Ectodermal cell (in vitro differentiated cells): ENCODE measurements around the gene PPHLN1. TPM values are rescaled to one million over a fixed set of nuclear protein-coding genes. Genes with fewer than 3 reads are reported as not detected.

Experiments used
- H3K27ac ChIP-seq: 2 replicates; pipeline ENCODE4 v1.7.0; 2013; ENCODE audit warnings: mild to moderate bottlenecking, low read depth, low read length; ENCODE audit not compliant: insufficient read depth, poor library complexity, severe bottlenecking
- H3K27me3 ChIP-seq: 2 replicates; pipeline ENCODE4 v1.7.0; 2013; ENCODE audit warnings: mild to moderate bottlenecking, low read length; ENCODE audit not compliant: insufficient read depth, control insufficient read depth, poor library complexity, severe bottlenecking
- H3K36me3 ChIP-seq: one replicate; pipeline ENCODE4 v1.7.0; 2013; ENCODE audit warnings: low read length; ENCODE audit not compliant: control insufficient read depth, insufficient read depth
- H3K4me1 ChIP-seq: one replicate; pipeline ENCODE4 v1.7.0; 2013; ENCODE audit warnings: low read length; ENCODE audit not compliant: control insufficient read depth, insufficient read depth
- H3K4me3 ChIP-seq: 2 replicates; pipeline ENCODE4 v1.7.0; 2013; ENCODE audit warnings: low read depth, low read length, control low read depth; ENCODE audit not compliant: insufficient read depth
- H3K9me3 ChIP-seq: 2 replicates; pipeline ENCODE4 v1.7.0; 2013; ENCODE audit warnings: mild to moderate bottlenecking, low read length, moderate library complexity; ENCODE audit not compliant: control insufficient read depth
- WGBS, 2 experiments: methylation state at CpG; one replicate each; pipeline ENCODE4 v1.1.7; 2013; ENCODE audit warnings: missing lambda C conversion rate in 2 of 2; 5-methylcytosine and 5-hydroxymethylcytosine counted together
- polyA plus RNA-seq, 4 experiments: library from polyadenylated mRNA; stranded (reverse); fragments of 50-300 nt; gene quantifications; one replicate each; pipeline ENCODE4 v1.2.3, GENCODE V29; 2013

The PPHLN1 gene, protein sequence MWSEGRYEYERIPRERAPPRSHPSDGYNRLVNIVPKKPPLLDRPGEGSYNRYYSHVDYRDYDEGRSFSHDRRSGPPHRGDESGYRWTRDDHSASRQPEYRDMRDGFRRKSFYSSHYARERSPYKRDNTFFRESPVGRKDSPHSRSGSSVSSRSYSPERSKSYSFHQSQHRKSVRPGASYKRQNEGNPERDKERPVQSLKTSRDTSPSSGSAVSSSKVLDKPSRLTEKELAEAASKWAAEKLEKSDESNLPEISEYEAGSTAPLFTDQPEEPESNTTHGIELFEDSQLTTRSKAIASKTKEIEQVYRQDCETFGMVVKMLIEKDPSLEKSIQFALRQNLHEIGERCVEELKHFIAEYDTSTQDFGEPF
- polyA plus RNA-seq (2013, experiment 1 of 4), result 79.9 TPM
- polyA plus RNA-seq (2013, experiment 2 of 4), result 82.2 TPM
- 76.4 TPM for polyA plus RNA-seq (2013, experiment 3 of 4)
- polyA plus RNA-seq (2013, experiment 4 of 4), result 78.7 TPM

DNA sequence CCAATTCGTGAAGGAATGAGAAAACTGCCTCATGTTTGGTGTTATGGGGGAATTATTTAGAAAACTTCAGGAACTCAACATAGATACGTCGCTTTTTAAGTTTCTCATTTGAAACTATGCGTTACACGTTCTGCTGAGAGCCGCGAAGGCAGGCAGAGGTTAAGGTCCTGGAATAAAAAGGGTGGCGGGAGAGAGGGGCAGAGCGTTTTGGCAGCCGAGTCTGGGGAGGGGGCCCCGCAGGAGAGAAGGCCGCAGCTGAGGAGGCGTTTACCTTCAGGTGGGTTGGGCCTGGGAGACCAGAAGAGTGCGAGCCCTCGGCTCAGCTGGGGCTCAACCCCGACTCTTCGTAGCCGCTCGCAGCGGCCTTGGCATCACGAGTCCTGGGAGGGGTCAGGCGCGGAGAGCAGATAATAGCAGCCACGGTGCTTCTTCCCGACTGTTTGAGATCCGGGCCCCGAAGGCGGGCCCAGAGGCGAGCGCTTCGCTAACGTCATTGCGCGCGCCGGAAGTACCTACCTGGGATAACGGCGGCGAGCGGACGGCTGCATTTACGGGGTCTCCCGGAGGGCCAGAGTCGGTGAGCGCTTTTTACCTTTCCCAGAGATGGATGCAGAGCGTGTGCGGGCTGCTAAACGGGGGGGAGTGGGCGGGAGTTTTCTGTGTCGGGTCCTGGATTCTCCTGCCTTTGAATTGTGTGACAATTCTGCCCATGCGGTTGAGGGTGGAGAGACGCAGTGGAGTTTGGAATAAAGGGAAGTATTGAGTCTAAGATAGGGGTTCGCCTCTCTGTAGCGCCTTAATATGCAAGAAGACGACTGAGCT lies at the start of gene PPHLN1, which contains the start of gene ZCRB1:
PPHLN1 (plus strand) TSS at position 515 of the 822 bp plus-strand sequence. CDS start 9,736 bp downstream, outside the sequence.
ZCRB1 (minus strand) TSS at position 442 of the 822 bp plus-strand sequence. CDS start 1,992 bp downstream, outside the sequence.
- Histone ChIP-seq H3K4me3 (peak within 1 kb of the TSS; percentile 91), H3K9me3 (no peaks in the 10 kb centered on the region), H3K27ac (peak within 1 kb of the TSS; percentile 45), H3K4me1 (peaks cover 11% of the 10 kb centered on the region), H3K27me3 (no peaks in the 10 kb centered on the region), H3K36me3 (peaks cover 6% of the 10 kb centered on the region)
- 0 to 1% methylated on average over 55 of the region's 55 CpGs for WGBS, 2 experiments

DNA sequence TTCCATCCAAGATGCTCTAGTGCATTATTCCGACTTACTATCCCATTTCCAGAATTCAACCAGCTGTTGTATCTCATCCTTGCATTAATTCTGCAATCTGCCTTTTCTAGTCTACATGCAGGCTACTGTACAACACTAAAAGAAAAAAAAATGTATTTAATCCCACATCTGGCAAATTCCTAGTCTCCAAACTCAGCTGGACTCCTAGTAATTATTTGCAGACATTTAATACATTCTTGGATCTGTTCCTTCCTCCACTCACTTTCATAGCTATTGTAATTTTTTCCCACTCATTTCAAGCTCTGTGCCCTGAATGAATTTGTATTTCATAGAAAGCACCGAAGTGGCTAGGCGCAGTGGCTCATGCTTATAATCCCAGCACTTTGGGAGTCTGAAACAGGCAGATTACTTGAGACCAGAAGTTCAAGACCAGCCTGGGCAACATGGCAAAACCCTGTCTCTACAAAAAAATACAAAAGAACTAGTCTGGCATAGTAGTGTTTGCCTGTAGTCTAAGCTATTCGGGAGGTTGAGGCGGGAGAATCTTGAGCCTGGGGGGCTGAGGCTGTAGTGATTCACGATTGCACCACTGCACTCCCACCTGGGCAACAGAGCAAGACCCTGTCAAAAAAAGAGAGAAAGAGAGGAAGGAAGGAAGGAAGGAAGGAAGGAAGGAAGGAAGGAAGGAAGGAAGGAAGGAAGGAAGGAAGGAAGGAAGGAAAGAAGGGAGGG lies 48.4 kb upstream of the PPHLN1 start:
- 92 to 94% methylated on average over 5 to 6 of the region's 6 CpGs for WGBS, 2 experiments

DNA sequence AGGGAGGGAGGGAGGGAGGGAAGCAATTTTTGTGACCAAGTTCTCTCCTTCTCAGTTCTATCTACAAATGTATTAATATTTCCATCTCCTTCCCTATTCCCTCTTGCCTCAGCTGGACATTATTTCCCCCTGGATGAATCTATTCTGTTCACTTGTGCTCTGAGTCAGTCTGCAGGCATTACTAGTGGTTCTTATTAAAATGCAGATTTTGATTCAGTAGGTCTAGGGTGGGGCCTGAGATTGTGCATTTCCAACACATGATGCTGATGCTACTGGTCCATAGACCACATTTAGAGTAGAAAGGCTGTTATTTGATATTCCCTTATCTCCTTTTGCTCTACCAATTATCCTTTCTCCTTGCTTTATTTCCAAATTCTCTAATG lies 47.8 kb upstream of the PPHLN1 start:
- Histone ChIP-seq H3K9me3 (no peaks in the 10 kb centered on the region), H3K27me3 (no peaks in the 10 kb centered on the region), H3K4me1 (no peaks in the 10 kb centered on the region), H3K36me3 (no peaks in the 10 kb centered on the region), H3K4me3 (no peak overlapping the region), H3K27ac (no peak overlapping the region)

More for the DNA sequence above, 48.4 kb upstream of the PPHLN1 start:
- H3K36me3 ChIP-seq, result no peaks in the 10 kb centered on the region
- H3K4me3 ChIP-seq, result no peak overlapping the region
- no peaks in the 10 kb centered on the region for H3K9me3 ChIP-seq
- no peak overlapping the region for H3K27ac ChIP-seq
- H3K27me3 ChIP-seq, result no peaks in the 10 kb centered on the region
- no peaks in the 10 kb centered on the region for H3K4me1 ChIP-seq

DNA sequence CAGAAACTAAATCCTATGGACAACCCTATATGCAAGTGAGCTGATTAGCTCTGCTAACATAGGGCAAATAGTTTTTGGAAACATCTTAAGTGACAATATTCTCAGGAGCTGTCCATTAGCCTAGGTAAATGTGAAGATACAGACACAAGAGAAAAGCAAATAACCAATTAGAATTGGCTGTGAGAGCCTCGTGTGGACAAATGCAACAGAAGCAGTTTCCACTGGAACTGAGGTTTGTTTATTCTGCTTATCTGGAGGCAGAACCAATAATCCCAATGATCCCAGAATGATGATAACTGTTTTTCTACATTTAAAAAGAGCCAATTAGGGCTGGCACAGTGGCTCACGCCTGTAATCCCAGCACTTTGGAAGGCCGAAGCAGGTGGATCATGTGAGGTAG lies 44.7 kb upstream of the PPHLN1 start:
- Histone ChIP-seq H3K27me3 (no peaks in the 10 kb centered on the region), H3K27ac (no peak overlapping the region), H3K9me3 (no peaks in the 10 kb centered on the region), H3K4me3 (no peak overlapping the region), H3K4me1 (no peaks in the 10 kb centered on the region), H3K36me3 (no peaks in the 10 kb centered on the region)
- 77 to 86% methylated on average over 3 of the region's 3 CpGs for WGBS, 2 experiments

DNA sequence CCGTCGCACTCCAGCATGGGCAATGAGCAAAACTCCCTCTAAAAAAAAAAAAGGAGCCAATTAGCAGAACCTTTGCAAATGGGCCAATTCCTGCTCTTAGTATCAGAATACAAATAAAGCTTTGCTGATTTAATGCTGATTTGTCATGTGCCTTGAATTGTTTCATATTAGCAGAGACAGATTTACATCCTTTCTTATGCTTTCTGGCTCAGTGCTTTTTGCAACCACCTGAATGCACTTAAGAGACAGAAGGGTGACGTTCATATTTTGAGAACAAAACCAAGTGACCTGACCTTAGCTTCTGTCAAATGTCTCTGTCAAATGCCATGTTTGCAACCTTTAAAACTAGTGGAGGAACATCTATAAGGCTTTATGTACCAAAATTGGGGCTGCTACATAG lies 44.1 kb upstream of the PPHLN1 start:
- H3K4me3 ChIP-seq, result no peak overlapping the region

DNA sequence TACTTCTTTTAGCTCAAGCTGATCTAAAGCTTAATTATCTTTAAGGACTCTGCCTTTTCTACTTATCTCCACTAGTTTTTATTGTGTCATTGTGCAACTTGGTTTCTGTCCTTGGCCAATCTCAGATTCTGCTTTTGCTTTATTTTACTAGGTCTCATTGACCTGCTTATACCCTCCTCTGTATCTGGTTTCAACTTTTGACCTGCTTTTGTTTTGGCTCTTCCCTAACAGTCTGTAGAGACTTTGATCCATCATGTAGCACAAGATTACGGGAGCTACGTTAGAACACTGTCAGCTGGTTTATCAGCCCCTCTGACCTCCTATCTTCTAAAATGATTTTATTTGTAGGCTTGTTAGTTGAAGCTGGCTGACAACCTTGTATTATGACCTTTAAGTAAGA lies 43.7 kb upstream of the PPHLN1 start:
- Histone ChIP-seq H3K27ac (no peak overlapping the region), H3K9me3 (no peaks in the 10 kb centered on the region), H3K4me3 (no peak overlapping the region), H3K27me3 (no peaks in the 10 kb centered on the region), H3K36me3 (no peaks in the 10 kb centered on the region), H3K4me1 (no peaks in the 10 kb centered on the region)
- WGBS, 2 experiments, result 77 to 79% methylated on average over 2 of the region's 2 CpGs

More for the DNA sequence above, 44.1 kb upstream of the PPHLN1 start:
- H3K4me1 ChIP-seq, result no peaks in the 10 kb centered on the region
- H3K9me3 ChIP-seq, result no peaks in the 10 kb centered on the region
- no peaks in the 10 kb centered on the region for H3K36me3 ChIP-seq
- 93 to 95% methylated on average over 3 of the region's 3 CpGs for WGBS, 2 experiments
- no peaks in the 10 kb centered on the region for H3K27me3 ChIP-seq
- H3K27ac ChIP-seq, result no peak overlapping the region

DNA sequence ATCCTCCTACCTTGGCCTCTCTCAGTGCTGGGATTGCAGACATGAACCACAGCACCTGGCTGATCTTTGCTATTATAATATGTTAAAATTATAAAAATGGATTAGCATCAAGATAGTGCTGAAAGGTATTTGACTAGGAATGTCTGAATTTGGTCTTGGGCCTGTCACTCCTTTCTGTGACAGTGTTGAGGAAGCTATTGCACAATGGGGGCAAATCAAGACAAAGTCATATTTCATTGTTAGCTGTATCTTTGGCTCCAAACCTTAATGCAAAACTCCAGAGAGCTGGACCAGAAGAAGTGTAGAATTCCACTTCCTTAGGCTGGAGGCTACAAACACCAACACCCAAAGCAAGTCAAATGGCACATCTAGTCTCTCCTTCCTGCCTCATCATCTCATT lies 42.2 kb upstream of the PPHLN1 start:
- no peaks in the 10 kb centered on the region for H3K27me3 ChIP-seq
- no peaks in the 10 kb centered on the region for H3K9me3 ChIP-seq
- no peaks in the 10 kb centered on the region for H3K36me3 ChIP-seq
- H3K27ac ChIP-seq, result no peak overlapping the region
- H3K4me3 ChIP-seq, result no peak overlapping the region
- H3K4me1 ChIP-seq, result no peaks in the 10 kb centered on the region

DNA sequence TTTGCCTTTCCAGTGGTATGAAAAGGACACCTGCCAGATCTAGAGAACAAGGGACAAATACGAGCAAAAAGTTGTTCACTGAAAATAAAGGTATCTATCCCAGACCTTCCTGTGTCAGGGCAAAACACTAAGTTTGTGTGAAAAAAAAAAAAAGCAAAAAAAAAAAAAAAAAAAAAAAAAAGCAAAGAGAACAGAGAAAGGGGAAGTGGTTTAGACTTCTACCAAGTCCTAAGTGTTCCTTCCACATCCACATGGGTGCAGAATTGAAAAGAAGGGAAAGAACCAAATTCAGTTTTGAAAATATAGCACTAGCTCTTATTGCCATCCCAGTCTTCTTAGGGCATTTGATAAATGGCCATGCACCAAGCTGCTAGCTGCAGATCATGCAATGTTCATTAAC lies 41.8 kb upstream of the PPHLN1 start:
- 93 to 100% methylated on average over 1 of the region's 1 CpG for WGBS, 2 experiments
- Histone ChIP-seq H3K4me3 (no peak overlapping the region), H3K27ac (no peak overlapping the region), H3K4me1 (no peaks in the 10 kb centered on the region), H3K27me3 (no peaks in the 10 kb centered on the region), H3K36me3 (no peaks in the 10 kb centered on the region), H3K9me3 (no peaks in the 10 kb centered on the region)

DNA sequence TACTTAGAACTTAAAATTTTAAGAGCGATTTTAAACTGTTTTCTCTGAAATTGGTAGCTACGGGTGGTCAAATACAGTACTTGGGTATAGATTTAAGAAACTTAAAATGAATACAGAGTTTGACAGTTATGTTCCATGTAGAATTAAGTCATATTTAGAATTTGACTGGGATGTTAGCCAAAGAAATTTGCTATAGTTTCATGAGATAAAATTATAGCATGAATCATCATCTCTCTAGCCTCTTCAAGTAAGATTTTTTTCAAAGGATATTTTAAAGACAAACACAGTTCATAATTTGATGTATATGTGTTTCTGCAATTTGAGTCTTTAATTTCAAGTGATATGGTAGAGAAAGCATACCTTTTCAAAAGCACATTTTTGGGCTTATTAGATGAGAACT lies 41.1 kb upstream of the PPHLN1 start:
- no peaks in the 10 kb centered on the region for H3K9me3 ChIP-seq
- no peaks in the 10 kb centered on the region for H3K36me3 ChIP-seq
- no peaks in the 10 kb centered on the region for H3K27me3 ChIP-seq
- H3K4me1 ChIP-seq, result no peaks in the 10 kb centered on the region
- no peak overlapping the region for H3K4me3 ChIP-seq
- 94 to 98% methylated on average over 2 of the region's 2 CpGs for WGBS, 2 experiments
- H3K27ac ChIP-seq, result no peak overlapping the region

DNA sequence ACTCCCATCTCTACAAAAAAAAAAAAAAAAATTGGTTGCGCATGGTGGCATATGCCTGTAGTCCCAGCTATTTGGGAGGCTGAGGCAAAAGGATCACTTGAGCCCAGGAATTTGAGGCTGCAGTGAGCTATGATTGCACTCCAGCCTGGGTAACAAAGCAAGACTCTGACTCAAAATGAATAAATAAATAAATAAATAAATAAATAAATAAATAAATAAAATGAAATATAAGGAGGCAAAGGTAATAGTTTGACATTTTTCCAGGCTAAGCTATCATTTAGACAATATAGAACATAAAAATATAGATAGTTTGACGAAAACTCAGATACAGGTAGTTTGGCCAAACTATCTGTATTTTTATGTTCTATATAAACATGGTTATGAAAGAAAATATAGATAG lies 40.5 kb upstream of the PPHLN1 start:
- Histone ChIP-seq H3K36me3 (no peaks in the 10 kb centered on the region), H3K27ac (no peak overlapping the region), H3K4me3 (no peak overlapping the region), H3K4me1 (no peaks in the 10 kb centered on the region), H3K27me3 (no peaks in the 10 kb centered on the region), H3K9me3 (no peaks in the 10 kb centered on the region)
- WGBS, 2 experiments, result 100% methylated on average over 1 to 2 of the region's 2 CpGs
